H7 (cell line): ENCODE data around the gene A4GALT. TPM values are rescaled to one million over a fixed set of nuclear protein-coding genes. Genes with fewer than 3 reads are reported as not detected.

Experiments used
- DNase-seq: peaks from one replicate; pipeline ENCODE4 v3.0.0; 2012
- H3K27me3 ChIP-seq: 2 replicates; pipeline ENCODE4 v1.6.0; 2011; ENCODE audit warnings: mild to moderate bottlenecking, low read length; ENCODE audit not compliant: control insufficient read depth, insufficient read depth
- H3K36me3 ChIP-seq: replicated peaks from 2 replicates; pipeline ENCODE4 v1.5.1; 2011; ENCODE audit warnings: low read length; ENCODE audit not compliant: control insufficient read depth, insufficient read depth
- H3K4me3 ChIP-seq: 2 replicates; pipeline ENCODE4 v1.5.1; 2011; ENCODE audit warnings: low read depth, mild to moderate bottlenecking, control low read depth, low read length, moderate library complexity; ENCODE audit not compliant: insufficient read depth
- total RNA-seq: library from RNA; depleted of rRNA; stranded (reverse); fragments of >200 nt; shearing (Covaris generic); gene quantifications from 2 replicates; pipeline ENCODE4 v1.2.3, GENCODE V29; 2014

Gene A4GALT
- total RNA-seq, 1 experiment from 2014 or later = 7.6 TPM

- DNase-seq = peak; percentile 82
- Histone ChIP-seq H3K4me3 (peak overlapping the region; percentile 68), H3K27me3 (peaks cover 32% of the 10 kb centered on the region), H3K36me3 (no peaks in the 10 kb centered on the region)
Observed at GRCh38 chr22:42719656-42720262, 911 bp downstream of the A4GALT start.

DNA sequence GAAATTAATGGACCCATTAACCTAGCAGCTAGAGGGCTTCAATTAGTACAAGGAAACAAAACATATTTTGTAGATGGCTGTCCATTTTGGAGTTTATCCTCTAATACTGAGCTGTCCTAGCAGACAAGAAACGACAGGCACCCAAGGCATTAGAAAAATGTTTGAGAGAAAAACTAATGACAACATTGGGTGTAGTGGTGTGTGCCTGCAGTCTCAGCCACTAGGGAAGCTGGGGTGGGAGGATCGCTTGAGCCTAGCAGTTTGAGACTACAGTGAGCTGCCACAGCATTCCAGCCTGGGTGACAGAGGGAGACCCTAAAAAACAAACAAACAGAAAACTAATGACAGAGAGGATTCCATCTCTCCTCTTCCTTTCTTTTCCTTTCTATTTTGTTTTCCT is 1.5 kb downstream of the A4GALT start:
- Histone ChIP-seq H3K36me3 (no peaks in the 10 kb centered on the region), H3K27me3 (peaks cover 32% of the 10 kb centered on the region), H3K4me3 (no peak overlapping the region)
- no peak for DNase-seq

DNA sequence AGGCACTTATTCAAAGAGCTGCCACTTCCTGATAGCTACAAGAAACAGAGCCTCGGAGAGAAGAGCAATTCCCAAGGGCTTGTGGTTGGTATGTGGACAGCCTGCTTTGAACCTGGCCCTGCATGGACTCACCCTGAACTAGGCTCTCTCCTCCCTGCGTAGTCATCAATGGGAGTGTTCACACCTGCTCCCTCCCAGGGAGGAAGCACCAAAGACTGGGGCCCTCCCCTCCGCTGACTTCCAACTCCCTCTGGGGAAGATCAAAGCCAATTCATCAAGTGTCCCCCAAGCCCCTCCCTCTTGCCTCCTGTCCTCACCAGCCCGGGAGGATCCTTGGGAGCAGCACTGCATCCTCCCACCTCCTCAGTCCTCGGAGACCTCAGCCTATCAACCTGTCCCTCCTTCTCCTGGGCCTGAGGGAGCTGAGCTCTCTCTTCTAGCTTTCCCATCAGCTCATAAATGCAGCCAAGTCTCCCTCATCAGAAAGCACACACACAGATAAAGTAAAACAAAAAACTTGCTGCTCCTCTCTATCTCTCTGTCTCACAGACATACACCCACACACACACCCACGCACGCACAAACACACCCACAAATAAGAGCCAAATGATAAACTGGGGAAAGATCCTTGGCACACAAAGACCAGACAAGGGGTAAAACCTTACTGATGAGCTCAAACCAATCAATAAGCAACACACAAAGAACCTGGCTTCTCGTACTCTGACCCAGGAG is 3.3 kb downstream of the A4GALT start:
- no peak overlapping the region for H3K4me3 ChIP-seq
- DNase-seq = peak; percentile 77
- peaks cover 31% of the 10 kb centered on the region for H3K27me3 ChIP-seq
- no peaks in the 10 kb centered on the region for H3K36me3 ChIP-seq

DNA sequence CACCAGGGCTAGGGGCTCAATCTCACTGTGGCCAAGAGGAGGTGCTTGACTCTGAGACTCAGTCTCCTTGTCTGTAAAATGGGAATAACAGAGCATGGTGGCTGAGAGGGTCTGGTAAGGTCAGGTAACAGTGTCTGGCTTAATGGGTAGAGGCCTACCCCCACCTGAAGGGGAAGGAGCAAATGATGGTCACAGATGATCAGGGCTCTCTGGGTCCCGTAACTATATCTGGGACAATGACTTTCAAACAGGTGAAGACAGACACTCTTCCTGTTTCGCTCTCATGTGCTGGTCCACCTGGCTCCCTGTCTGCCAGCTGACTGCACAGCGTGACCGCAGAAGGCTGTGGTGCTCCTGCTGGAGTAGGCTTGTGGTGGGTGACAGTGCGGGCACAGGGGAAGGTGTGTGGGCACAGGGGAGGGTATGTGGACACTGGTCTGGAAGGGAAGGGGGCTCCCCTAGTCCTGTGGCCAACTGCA is 4.0 kb downstream of the A4GALT start:
- H3K36me3 ChIP-seq = no peaks in the 10 kb centered on the region
- peaks cover 28% of the 10 kb centered on the region for H3K27me3 ChIP-seq
- no peak for DNase-seq
- H3K4me3 ChIP-seq = no peak overlapping the region

DNA sequence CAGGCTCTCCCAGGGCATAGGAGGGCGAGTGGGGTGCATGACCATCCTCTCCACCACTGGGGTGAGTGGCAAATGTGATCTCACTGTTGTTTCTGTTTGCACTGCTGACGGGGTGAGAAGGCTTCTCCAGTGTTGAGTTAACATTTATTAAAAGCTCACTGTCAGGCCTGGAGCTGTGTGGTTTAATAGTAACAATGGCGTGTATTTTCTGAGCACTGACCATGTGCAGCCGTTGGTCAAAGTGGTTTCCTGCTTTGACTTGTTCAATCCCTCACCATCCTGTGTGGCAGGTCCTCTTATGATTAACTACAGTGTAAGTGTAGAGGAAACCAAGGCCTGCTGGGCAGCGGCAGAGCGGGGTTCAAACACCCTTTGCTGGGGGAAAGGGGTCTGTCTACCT is 4.4 kb downstream of the A4GALT start:
- no peak for DNase-seq
- H3K27me3 ChIP-seq = peaks cover 24% of the 10 kb centered on the region
- no peak overlapping the region for H3K4me3 ChIP-seq
- no peaks in the 10 kb centered on the region for H3K36me3 ChIP-seq

GRCh38 chr22:42714768-42715390 is 5.8 kb downstream of the A4GALT start:
- peaks cover 13% of the 10 kb centered on the region for H3K27me3 ChIP-seq
- H3K4me3 ChIP-seq = no peak overlapping the region
- no peaks in the 10 kb centered on the region for H3K36me3 ChIP-seq
- DNase-seq = peak; percentile 37

GRCh38 chr22:42714308-42714707 is 6.4 kb downstream of the A4GALT start:
- DNase-seq = no peak
- Histone ChIP-seq H3K4me3 (no peak overlapping the region), H3K27me3 (peaks cover 7% of the 10 kb centered on the region), H3K36me3 (no peaks in the 10 kb centered on the region)

DNA sequence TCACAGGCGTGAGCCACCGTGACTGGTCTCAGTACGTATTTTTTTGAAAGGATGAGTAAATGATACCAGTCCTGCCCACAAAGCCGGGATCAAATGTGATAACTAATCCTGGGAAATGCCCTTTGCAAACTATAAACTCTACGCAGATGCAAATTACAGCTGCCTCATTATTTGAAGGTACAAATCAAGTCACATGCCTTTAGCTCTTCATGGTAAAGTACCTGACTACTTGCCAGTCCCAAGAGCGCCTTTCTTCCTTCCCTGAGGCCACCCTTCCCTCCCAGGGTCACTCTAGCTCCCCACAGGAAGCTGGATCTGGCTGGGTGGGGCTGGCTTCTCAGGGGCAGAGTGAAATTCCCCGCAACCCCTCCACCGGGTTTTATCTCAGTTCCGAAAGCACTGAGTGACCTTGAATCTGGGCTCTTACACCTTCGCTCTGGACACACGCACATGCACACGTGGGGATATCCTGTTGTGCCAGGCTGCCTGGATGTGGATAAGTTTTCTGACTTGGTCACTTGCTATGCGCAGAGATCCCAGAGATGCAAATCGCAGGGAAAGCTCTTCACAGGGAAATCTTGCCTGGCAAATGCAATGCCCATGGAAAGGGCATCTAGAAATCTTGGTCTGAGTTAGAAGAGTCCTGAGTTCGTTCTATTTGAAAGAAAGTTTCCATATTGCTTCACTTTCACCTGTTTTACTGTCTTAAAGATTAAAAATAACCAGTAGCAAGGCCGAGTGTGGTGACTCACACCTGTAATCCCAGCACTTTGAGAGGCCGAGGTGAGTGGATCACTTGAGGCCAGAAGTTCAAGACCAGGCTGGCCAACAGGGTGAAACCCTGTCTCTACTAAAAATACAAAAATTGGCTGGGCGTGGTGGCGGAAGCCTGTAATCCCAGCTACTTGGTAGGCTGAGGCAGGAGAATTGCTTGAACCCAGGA is 8.5 kb downstream of the A4GALT start:
- peak; percentile 16 for DNase-seq
- no peaks in the 10 kb centered on the region for H3K27me3 ChIP-seq
- H3K36me3 ChIP-seq = no peaks in the 10 kb centered on the region
- H3K4me3 ChIP-seq = no peak overlapping the region

DNA sequence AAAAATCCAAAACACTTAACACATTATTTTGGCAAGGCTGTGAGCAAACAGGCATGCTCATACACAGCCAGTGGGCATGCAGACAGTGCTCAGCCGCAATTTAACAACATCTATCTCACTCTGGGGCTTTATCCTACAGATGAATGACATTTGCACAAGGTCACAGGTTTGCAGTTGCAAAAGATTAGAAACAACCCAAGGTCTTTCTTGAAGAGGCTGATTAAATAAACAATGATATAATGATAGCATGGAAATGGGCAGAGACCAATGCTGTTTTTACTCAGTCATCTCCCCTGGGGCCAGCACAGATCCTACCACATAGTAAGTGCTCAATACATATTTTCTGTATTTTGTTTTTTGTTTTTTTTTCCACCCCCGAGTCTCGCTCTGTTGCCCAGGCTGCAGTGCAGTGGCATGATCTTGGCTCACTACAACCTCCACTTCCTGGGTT is 9.4 kb downstream of the A4GALT start:
- no peak overlapping the region for H3K4me3 ChIP-seq
- no peaks in the 10 kb centered on the region for H3K36me3 ChIP-seq
- DNase-seq = no peak
- no peaks in the 10 kb centered on the region for H3K27me3 ChIP-seq

DNA sequence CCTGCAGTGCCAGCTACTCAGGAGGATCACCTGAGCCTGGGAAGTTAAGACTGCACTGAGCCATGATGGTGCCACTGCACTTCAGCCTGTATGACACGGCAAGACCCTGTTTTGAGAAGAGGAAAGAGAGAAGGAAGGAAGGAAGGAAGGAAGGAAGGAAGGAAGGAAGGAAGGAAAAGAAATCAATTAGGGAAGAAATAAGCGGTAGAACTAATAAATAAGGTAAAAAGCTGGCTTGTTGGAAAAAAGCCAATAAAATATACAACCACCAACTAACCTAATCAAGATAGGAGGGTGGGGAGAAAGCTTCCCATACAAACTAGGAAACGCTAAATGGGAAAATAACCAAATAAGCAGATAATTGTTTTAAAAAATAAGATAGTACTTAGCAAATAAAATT is 12.3 kb downstream of the A4GALT start:
- Histone ChIP-seq H3K36me3 (no peaks in the 10 kb centered on the region), H3K27me3 (no peaks in the 10 kb centered on the region), H3K4me3 (no peak overlapping the region)
- DNase-seq = no peak

- H3K36me3 ChIP-seq = no peaks in the 10 kb centered on the region
- H3K4me3 ChIP-seq = no peak overlapping the region
- H3K27me3 ChIP-seq = no peaks in the 10 kb centered on the region
- DNase-seq = no peak
Observed at GRCh38 chr22:42707496-42707895, 13.2 kb downstream of the A4GALT start.

GRCh38 chr22:42704896-42705295 is 15.8 kb downstream of the A4GALT start:
- H3K4me3 ChIP-seq = no peak overlapping the region
- H3K27me3 ChIP-seq = no peaks in the 10 kb centered on the region
- H3K36me3 ChIP-seq = no peaks in the 10 kb centered on the region
- peak; percentile 50 for DNase-seq

GRCh38 chr22:42702675-42703074 is 18.0 kb downstream of the A4GALT start:
- Histone ChIP-seq H3K27me3 (no peaks in the 10 kb centered on the region), H3K36me3 (no peaks in the 10 kb centered on the region), H3K4me3 (no peak overlapping the region)
- DNase-seq = peak; percentile 66

DNA sequence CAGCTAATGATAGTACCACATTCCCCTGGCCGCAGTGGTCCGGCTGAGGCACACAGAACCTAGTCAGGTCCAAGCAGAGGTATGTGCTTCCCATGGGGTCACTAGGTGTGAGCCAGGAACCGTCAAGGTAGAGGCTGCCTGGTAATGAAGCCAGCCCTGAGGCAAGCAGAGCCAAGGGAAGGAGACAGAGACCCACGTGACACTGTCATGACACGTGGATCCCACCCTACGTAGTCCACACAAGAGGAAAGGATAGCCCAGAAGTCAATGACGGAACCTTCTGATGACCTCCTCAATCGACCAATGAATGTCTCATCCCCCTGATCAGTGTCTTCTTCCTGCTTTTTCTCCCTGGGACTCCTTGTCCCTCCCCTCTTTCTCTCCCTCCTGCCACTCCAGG is 19.0 kb downstream of the A4GALT start:
- H3K36me3 ChIP-seq = no peaks in the 10 kb centered on the region
- DNase-seq = no peak
- no peaks in the 10 kb centered on the region for H3K27me3 ChIP-seq
- no peak overlapping the region for H3K4me3 ChIP-seq
